ENCODE results near the gene CUL4A.
"Not testable (repeated sequence)": the region's sequence is repeated elsewhere in the genome, so short reads cannot be mapped to it uniquely, and the experiment has no call there.

Gene CUL4A

DNA sequence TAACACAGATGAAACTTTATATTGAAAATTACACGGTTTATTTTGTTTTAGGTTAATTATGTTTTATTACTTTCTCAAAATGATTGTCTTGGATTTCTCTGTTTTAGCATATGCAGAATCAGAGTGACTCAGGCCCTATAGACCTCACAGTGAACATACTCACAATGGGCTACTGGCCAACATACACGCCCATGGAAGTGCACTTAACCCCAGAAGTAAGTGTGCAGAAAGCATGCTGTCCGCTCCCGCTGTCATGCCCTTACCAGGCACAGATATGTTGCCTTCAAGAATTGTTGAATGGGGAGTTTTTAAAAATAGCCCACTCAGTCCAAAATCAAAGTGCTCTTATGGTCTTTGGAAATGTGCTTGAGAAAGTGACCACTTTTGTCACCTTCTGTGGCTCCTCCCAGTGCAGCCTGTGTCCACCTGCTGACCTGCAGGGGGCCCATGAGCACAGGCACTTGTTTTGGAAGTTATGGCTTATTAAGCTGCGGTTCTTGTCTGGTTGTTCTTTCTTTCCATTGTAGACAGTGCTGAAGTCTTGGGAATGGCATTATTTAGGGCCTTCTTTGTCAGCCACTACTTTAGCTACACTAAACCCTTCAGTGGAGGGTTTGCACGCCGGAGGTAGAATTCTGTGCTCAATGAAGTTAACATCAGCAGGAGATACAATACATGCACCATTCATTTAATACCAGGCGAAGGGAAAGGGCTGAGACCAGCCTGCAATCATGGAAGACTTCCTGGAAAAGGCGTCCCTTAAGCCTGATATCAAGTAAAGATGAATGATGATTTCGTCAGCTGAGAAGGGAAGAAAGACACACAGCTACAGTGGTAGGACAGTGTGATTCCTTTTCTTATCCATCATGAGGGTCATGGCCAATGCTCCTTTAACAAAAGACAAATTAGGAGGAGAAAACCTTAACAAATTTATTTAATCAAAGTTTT is 36.7 kb downstream of the CUL4A start:
- DNase-seq = peak; percentile 0

DNA sequence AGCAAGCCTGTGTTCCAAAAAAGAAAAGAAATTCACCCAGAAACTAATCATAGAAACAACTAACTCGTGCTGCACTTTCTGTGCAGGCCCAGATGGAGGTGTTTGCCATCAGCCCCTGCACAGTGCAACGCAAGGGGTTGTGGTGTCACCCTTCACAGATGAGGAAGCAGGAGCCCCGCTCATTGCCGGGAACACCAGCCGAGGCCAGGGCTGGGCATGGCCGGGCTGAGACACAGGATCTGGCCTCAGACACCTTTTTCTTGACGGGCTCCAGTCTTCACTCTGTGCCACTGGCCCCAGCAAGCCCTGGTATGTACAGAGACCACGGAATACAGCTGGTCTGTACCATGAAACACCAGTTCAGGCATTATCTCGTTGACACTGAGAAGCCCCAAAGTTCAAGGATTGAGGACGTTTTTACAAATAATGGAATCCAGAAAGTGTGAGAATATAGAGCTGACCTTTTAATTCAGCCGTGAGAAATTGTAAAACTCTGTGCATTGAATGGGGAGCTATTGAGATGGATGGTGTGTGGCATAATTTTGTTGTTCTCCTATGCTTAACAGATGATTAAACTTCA is 43.2 kb downstream of the CUL4A start:
- DNase-seq = no peak

DNA sequence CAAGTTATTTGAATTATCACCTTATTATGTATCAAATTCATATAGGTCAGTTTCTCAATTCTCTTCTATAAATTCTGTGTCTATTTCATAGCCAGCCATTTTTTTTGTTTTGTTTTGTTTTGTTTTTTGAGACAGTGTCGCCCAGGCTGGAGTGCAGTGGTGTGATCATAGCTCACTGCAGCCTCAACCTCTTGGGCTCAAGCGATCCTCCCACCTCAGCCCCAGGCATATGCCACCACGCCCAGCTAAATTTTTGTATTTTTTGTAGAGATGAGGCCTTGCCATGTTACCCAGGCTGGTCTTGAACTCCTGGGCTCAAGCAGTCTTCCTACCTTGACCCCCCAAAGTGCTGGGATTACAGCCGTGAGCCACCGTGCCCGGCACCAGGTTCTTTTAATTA is 48.5 kb downstream of the CUL4A start:
- DNase-seq = not testable (repeated sequence)

DNA sequence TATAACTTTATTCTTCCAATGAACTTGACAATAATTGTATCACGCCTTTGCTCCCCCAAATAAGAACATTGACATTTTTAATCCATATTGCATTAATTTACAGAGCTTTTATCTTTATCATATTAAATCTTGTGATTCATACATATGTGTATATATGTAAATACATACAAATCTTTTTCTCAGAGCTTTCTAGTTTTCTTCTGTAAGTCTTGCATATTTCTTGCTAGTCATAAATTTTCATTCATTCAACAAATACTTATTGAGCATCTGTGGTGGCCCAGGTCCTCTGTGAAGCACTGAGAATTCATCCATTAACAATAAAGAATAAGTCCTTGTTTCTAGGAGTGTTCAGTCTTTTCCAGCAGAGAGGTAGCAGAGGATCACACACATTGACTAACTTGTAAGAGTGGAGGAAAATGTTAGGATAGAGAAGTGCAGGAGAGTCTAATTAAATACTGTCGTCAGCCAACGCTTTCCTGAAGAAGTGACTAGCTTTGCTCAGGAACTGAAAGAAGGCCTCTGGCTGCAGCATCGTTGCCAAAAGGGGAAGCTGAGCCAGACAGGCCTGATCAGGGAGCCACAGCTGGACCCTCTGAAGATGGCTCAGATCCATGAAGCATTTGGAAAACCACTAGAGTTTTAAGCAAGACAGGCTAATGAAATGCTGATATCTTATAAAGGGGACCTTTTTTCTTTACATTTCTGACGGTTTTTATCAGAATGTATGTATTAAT is 49.1 kb downstream of the CUL4A start:
- DNase-seq = no peak

DNA sequence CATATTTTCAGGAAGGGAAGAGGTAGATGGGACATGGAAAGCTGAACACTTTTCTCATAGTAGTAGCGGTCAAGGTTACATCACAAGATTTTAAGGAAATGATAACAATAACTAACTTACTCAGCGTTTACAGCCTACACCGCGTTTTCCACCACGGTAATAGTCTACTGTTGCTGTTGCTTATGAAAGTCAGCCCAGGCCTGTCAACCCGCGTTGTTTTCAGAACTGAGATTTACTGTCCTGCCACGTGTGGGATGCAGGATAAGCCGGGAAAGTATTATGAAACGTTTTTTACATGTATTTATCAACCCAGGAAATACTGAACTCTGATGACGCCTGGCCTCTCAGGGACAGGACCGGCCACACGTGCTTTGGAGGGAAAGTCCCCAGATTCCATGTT is 51.6 kb downstream of the CUL4A start:
- DNase-seq = no peak

DNA sequence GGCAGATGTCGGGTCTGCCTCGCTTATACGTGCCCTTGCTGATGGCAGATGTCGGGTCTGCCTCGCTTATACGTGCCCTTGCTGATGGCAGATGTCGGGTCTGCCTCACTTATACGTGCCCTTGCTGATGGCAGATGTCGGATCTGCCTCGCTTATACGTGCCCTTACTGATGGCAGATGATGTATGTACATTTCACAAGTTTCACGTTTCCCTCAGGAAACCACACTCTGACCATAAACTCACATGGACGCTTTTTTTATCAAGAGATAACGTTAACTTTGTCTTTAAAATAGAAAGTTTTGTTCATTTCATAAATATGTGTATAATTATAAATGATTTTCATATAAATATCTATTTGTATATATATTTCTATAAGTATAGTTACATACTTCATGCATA is 53.6 kb downstream of the CUL4A start:
- DNase-seq = not testable (repeated sequence)

DNA sequence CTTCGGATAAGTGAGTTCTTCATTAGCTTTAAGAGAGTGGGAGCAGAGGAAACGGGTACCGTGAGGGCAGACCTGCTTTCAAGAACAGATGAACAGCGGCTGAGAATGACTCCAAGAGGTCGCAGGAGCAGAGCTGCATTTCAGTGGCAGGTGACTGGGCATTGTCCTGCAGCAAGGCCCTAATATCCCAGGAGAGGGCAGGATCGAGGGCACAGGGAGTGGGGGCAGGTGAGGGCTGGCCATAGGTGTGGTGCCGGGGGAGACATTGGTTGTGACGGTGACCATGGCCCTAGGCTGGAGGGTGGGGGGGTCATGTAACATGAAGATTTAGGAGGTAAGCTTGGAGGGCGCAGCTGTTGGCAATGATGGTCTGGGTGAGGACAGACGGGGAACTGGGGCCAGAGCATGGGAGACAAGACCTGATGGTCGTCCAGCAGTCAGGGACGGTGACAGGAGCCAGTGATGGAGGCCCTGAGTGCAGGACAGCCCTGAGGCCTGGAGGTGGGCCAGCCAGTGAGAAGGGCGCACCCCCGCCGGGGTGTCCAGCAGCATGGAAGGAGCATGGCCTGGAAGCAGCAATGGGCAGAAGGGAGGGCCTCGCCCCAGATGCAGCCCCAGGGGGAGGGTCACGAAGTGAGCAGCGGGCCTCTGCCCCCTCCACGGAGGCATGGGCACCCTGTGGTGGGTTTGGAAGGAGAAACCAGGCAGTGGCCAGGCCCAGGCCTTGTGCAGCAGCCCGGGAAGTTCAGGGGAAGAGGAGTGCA is 58.4 kb downstream of the CUL4A start:
- DNase-seq = no peak

DNA sequence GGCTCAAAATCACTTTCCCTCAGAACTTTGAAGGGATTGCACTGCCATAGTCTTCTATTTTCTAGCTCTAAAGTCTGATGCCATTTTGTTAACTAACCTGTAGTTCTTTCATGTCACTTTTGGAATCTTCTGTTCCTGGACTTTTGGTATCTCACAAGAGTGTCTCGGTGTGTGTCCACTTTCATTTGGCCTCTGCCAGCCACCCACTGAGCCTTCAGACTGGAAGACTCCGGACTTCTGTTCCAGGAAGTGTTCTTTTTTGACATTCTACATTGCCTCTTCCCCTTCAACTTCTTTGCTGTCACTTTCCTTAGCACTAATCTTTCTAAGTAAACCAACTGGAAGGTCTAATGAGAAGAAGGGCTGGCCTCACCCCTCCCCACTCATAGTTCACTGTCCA is 62.6 kb downstream of the CUL4A start:
- DNase-seq = no peak

DNA sequence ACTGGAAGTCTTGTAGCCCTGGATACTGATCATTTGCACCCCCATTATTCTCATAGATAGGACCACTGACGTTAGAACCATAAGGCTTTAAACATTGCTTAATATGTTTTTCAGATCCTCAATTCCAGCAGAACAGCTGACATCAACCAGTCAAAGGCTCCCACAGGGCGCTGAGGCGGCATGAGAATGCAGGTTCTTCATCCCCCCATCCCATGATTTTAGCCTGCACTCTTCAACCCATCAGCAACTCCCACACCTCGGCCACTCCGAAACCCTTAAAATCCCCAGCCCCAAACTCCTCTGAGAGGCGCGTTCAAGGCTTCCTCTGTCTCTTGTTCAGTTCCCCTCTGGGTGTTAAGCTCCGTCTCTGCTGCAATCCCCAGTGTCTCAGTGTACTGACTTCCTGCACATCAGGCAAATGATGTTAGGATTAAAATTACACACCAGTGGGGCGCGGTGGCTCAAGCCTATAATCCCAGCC is 63.3 kb downstream of the CUL4A start:
- DNase-seq = no peak

DNA sequence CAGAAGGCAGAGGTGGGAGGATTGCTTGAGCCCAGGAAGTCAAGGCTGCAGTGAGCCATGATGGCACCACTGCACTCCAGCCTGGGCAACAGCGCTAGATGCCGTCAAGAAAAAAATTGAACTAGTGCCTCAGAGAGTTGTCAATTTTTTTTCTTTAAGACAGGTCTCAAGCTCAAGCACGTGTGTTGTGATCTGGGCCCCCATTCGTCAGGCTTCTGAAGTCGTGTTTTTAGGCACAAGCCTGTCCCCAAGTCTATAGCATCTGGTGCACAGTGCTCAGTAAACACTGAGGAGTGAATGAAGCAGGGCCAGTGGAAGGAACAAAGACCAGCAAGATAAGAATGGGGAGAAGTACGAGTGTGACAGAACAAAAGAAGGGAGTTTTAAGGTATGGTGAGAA is 63.9 kb downstream of the CUL4A start:
- no peak for DNase-seq

DNA sequence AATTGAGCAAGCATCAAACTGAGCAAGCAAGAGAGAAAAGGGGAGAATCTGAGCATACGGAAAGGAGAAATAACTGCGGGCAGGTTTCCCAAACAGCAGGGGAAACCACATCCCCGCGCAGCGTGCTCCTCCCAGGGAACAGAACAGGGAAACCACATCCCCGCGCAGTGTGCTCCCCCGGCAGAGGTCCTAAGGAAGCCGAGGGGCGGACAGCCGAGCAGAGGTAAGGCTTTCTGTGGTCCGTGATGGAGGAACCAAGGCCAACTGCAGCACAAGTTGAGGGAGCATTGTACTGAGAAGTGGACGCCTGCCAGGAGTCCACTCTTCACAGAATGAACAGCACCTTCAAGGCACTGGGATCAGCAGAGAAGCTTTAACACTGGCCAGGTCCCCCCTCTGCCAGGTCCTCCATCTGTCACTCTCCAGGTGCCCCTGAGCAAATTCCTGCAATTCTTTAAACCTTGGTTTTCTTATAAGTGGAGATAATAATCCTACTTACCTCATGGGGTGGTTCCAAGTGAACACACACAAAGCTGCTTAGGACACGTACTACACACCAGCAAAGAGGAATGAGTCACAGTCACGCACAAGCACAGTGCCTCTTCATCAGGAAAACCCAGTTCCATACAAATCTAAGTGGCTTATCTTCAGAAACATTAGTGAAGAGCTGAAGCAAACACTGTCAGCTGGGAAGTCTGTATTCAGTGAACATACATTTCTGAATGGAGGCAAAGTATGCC is 64.6 kb downstream of the CUL4A start:
- DNase-seq = peak; percentile 53

DNA sequence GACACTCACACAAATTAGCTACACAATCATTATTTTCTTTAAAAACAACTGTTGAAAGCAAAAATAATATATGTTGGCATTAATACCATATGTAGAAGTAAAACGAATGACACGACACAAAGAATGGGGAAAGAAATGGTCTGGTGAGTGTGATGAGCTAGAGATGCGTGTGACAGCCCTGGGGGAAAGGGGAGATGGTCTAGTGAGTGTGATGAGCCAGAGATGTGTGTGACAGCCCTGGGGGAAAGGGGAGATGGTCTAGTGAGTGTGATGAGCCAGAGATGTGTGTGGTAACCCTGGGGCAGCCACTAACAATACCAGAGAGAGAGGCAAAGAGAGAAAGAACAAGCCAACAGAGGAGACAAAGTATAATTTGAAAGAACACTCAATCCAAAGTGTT is 65.3 kb downstream of the CUL4A start:
- no peak for DNase-seq

DNA sequence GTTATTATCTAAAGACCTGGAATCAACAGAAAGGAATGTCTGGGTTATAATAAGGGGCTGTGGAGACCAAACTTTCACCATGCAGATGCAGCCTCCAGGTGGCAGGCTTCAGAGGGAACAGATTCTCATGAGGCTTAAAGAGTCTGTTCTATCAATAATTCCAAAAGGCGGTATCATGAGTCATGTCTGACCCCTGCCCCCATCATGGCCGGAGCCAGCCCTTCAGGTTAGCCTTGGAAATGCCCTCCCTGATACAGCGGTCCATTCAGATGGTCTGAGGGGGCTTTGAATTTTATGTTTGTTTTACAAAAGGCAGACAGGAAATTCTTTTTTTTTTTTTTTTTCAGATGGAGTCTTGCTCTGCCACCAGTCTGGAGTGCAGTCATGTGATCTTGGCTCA is 66.0 kb downstream of the CUL4A start:
- peak; percentile 65 for DNase-seq

DNA sequence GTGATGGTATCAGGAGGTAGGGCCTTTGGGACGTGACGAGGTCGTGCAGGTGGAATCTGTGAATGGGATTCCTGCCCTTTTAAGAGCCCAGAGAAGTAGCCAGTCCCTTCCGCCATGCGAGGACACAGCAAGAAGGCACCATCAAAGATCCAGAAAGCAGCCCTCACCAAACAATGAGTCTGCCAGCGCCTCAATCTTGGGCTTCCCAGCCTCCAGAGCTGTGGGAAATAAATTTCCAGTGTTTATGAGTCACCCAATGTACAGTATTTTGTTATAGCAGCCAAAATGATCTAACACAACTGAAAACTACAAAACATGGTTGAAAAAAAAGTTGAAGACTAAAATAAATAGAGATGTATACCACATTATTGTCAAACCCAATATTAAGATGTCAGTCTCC is 70.7 kb downstream of the CUL4A start:
- DNase-seq = no peak

DNA sequence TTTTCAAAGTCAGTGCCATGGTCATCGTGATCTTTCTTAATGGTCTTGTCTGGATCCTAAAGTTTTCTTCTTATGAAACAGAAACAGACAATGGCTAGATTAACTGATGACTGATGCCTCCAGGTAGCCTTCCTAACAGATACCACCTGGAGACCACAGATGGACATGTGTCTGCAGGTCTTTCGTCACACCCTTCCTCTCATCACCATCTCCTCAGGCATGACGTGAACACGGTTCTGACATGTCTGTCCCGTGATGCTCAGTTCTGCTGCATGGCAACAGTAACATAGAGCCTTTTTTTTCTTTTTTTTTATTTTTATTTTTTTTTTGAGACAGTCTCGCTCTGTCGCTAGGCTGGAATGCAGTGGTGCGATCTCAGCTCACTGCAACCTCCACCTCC is 74.5 kb downstream of the CUL4A start:
- no peak for DNase-seq

DNA sequence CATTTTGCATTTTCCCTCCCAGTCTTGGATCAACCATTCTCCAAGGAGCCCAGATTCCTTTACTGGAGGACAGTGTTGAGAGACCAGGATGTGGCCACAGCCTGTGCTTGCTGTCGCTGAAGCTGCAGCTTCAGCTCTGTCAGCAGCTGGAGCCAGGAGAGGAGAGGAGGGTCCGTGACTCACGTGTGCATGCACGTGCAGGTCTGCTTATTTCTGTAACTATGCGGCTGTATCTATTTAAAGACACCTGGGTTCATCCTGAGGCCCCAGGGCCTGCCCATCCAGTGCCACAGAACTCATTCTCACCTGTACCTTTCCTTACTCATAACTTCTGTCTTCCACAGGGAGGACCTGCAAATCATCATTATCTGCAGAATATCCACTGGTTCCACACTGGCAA is 79.5 kb downstream of the CUL4A start:
- DNase-seq = peak; percentile 27

DNA sequence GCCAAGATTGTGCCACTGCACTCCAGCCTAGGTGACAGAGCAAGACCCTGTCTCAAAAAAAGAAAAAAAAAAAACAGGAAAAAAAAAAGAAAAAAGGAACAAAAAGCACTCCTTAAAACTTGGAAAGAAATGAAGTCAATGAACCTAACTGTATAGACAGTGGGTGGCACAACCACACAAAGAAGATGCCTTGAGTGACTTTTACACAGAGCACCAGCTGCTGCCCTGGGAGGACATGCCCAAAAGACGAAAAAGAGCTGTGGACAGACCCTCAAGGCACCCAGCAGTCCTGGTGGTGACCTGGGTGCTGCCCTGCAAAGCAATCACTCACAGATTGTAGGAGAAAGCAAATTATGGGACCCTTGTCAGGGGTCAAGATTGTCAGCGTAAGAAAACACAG is 81.7 kb downstream of the CUL4A start:
- DNase-seq = no peak

DNA sequence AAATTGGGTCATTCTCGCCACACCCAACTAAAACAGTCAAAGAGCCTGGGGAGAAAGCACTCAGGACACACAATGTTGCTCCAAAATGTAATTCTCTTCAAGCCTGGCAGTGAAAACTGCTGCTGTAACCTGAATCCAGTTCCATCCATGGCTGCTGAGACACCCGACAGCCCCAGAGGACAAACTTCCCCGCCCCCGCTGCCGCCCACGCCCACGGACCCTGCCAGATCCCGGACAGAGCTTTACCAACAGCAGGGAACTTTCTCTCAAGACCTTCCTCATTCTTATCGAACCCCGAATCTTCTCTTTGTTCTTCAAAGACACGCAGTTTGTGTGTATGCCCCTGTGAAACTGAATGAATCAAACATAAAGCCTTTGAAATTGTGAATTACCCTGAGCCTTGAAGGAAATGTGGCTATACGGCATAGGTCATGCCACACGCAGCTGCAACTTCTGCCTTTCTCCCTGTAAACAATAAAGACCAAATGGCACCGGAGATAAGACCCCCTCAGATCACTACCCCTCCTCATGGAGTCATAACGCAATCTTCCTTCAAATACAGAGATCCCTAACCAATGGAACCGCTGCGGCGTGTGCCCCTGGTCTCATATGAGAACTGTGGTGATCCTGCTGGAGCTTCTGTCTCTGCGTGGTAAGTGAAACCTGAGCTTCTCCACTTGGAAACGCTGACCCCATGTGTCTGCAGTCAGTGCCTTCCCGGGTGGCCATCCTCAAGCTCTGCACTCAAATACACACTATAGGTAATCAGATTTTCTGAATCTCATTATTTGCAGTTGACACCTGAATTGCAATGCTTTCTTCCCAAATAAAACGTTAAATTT is 82.8 kb downstream of the CUL4A start:
- DNase-seq = peak; percentile 41

DNA sequence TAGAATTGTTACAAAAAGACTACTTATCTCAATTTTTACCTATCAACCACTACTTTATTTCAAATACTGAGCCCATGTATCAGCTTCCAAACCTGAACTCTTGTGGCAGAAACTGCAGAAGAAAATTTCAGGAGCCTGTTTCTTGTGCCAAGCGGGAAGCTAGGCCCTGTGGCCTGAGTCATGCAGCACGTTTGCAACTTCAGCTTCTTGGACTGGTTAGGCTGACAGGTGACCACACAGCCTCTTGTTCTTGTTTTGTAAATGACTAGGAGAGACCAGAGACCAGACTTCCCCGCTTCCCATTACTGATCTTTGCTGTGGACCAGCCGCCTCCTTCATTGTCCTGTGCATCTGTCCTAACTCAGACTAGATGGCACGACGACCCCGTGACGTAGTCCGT is 84.3 kb downstream of the CUL4A start:
- DNase-seq = no peak

DNA sequence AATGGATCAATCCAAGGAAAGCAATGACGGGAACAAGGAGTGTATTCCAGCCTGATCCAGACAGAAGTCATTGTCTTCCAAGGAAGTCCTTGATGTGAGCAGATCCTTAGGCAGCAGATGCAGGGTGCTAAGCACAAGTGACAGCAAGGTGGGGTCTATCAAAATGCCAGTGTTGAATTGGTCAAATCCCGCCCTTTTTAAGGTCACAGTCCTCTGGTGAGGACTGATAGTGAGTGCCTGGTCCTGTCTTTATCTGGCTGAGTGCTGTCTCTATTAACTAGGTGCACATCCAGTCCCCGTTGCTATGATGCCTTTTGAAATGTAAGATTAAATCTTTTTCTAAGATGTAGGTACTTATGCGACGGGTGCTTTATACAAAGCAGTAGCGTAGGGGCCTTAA is 86.4 kb downstream of the CUL4A start:
- DNase-seq = no peak

DNA sequence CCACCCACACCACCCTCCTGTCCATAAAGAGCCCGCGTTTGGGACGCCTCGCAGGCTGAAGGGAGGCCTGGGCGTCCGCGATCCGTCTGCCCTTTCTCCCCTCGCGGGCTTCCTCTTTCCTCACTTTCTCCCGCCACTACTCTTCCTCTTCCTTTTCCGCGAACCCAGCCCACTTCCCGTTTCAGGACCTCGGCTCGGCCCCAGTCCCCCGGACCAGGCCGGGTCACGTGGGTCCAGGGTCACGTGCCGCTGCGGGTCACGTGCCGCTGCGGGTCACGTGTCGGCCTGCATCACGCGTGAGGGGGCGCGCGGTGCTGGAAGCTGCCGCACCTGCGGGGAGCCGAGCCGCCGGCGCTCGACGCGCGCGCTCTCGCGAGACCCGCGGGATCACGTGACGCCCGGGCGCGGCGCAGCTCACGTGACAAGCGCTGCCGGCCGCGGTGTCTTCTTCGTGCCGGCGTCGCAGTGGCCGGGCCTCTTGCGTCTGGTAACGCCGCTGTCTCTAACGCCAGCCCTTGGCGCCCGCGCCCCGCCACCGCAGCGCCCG is 87.5 kb downstream of the CUL4A start, which contains the start of gene LAMP1:
Gene LAMP1, plus strand, starts transcription at position 417 of the 547 bp plus-strand sequence. CDS start 196 bp downstream, outside the sequence.
- DNase-seq = peak; percentile 95

Measured in DMS53 (cell line).